ENCODE results near the gene ZFP69B.

The ZFP69B gene

DNA sequence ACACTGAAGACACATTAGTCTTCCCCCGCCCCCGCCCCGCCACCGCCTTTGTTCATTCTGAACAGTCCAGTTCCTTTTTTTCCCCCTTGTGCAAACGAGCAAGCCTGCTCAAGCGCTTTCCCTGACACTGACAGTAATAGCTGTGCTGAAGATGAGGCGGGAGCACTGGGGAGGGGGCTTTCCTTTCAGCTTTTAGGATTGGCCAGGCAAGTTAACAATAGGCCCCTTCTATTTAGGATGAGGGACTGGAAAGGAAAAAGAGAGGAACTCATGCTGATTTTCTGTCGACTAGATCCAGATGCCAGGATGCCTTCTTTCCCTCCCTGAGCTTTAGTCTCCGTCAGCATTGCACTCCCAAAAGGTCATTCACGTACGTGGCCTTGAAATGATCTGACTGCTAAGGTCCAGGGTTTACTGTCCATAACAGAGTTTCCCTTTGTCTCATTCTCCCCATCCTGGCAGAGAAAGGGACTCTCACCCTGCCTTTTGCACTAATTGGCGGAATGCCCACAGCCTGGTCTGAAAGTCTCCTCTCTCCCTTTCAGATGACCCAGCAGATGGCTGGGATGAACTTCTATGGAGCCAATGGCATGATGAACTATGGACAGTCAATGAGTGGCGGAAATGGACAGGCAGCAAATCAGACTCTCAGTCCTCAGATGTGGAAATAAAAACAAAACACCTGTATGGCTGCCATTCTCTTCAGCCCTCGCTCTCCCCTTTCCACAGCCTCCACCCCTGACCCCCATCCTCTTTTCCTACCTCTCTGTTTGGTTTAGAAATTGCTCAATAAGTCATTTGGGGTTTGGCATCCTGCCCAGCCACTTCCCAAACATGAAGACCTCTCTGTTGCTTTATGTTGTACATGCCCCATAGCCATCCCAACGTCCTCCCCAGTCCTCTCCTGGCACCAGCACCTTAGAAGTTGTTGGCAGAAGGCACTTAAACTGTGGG, 28.6 kb upstream of the ZFP69B start:
- peak overlapping the region; percentile 54 for H3K18ac ChIP-seq (ENCODE audit: low read length)
- H2BK120ac ChIP-seq (ENCODE audit: low read depth, low read length) = no peak overlapping the region
- peak overlapping the region; percentile 57 for H2AFZ ChIP-seq (ENCODE audit: low read length)
- WGBS, 2 donors (ENCODE audit: extremely low coverage in 2 of 2, insufficient read length in 2 of 2, insufficient replicate concordance in 1 of 2) = no CpG with 5 or more reads among the region's 15 CpGs
- no peaks in the 10 kb centered on the region for H3K27me3 ChIP-seq (ENCODE audit: control insufficient read depth in 3 of 3, insufficient read depth in 3 of 3, low read depth in 1 of 3, low read length in 3 of 3)
- H3K23ac ChIP-seq (ENCODE audit: low read depth, low read length, poor library complexity) = no peak overlapping the region
- H2BK15ac ChIP-seq (ENCODE audit: low read length) = no peak overlapping the region
- H3K9ac ChIP-seq (ENCODE audit: low read depth, low read length, poor library complexity) = peak overlapping the region; percentile 15
- H3K79me1 ChIP-seq (ENCODE audit: low read depth, low read length) = no peaks in the 10 kb centered on the region
- no peak overlapping the region for H2BK5ac ChIP-seq (ENCODE audit: low read length)
- H4K91ac ChIP-seq (ENCODE audit: low read depth, low read length, poor library complexity) = no peak overlapping the region
- peaks cover 5 to 24% of the 10 kb centered on the region in 2 donors for H3K36me3 ChIP-seq (replicated peaks in 1 of 2; ENCODE audit: control insufficient read depth in 2 of 2, insufficient read depth in 2 of 2, low read length in 2 of 2)
- no peak overlapping the region for H4K8ac ChIP-seq (ENCODE audit: low read depth, low read length)
- H3K14ac ChIP-seq (ENCODE audit: low read length) = peak overlapping the region; percentile 25
- peak; percentile 27 for DNase-seq (ENCODE audit: low spot score)
- no peak overlapping the region for H2AK5ac ChIP-seq (ENCODE audit: low read depth, low read length)
- H2BK12ac ChIP-seq (ENCODE audit: low read length) = no peak overlapping the region
- no peak overlapping the region for H3K4me2 ChIP-seq (ENCODE audit: insufficient read depth, low read length, poor library complexity, severe bottlenecking)
- H3K4me3 ChIP-seq (ENCODE audit: low read length in 2 of 2) = no peak overlapping the region
- H3K27ac ChIP-seq (replicated peaks; ENCODE audit: low read length) = peak overlapping the region; percentile 18
- peaks cover 16 to 17% of the 10 kb centered on the region in 2 donors for H3K4me1 ChIP-seq (ENCODE audit: control insufficient read depth in 2 of 2, insufficient read depth in 1 of 2, low read depth in 1 of 2, low read length in 2 of 2)
- no peaks in the 10 kb centered on the region for H3K9me3 ChIP-seq (replicated peaks in 1 of 2; ENCODE audit: control insufficient read depth in 2 of 2, insufficient read depth in 1 of 2, low read depth in 1 of 2, low read length in 2 of 2)
- H3K4ac ChIP-seq (ENCODE audit: low read length) = no peak overlapping the region

GRCh38 chr1:40422630-40423263, 27.5 kb upstream of the ZFP69B start:
- Histone ChIP-seq H2AFZ (ENCODE audit: low read length) (no peak overlapping the region), H3K18ac (ENCODE audit: low read length) (no peak overlapping the region), H3K27me3 (ENCODE audit: control insufficient read depth in 3 of 3, insufficient read depth in 3 of 3, low read depth in 1 of 3, low read length in 3 of 3) (no peaks in the 10 kb centered on the region), H2BK5ac (ENCODE audit: low read length) (no peak overlapping the region), H3K27ac (replicated peaks; ENCODE audit: low read length) (no peak overlapping the region), H3K9me3 (replicated peaks in 1 of 2; ENCODE audit: control insufficient read depth in 2 of 2, insufficient read depth in 1 of 2, low read depth in 1 of 2, low read length in 2 of 2) (no peaks in the 10 kb centered on the region), H2AK5ac (ENCODE audit: low read depth, low read length) (no peak overlapping the region), H4K91ac (ENCODE audit: low read depth, low read length, poor library complexity) (no peak overlapping the region), H2BK120ac (ENCODE audit: low read depth, low read length) (no peak overlapping the region), H3K14ac (ENCODE audit: low read length) (no peak overlapping the region), H3K4me3 (ENCODE audit: low read length in 2 of 2) (no peak overlapping the region), H2BK15ac (ENCODE audit: low read length) (no peak overlapping the region), H3K36me3 (replicated peaks in 1 of 2; ENCODE audit: control insufficient read depth in 2 of 2, insufficient read depth in 2 of 2, low read length in 2 of 2) (peaks cover 0 to 13% of the 10 kb centered on the region in 2 donors), H3K4me1 (ENCODE audit: control insufficient read depth in 2 of 2, insufficient read depth in 1 of 2, low read depth in 1 of 2, low read length in 2 of 2) (peaks cover 16 to 17% of the 10 kb centered on the region in 2 donors), H3K23ac (ENCODE audit: low read depth, low read length, poor library complexity) (no peak overlapping the region), H3K4ac (ENCODE audit: low read length) (no peak overlapping the region), H4K8ac (ENCODE audit: low read depth, low read length) (no peak overlapping the region), H3K9ac (ENCODE audit: low read depth, low read length, poor library complexity) (no peak overlapping the region), H2BK12ac (ENCODE audit: low read length) (no peak overlapping the region), H3K79me1 (ENCODE audit: low read depth, low read length) (no peaks in the 10 kb centered on the region), H3K4me2 (ENCODE audit: insufficient read depth, low read length, poor library complexity, severe bottlenecking) (no peak overlapping the region)
- DNase-seq (ENCODE audit: low spot score) = no peak
- no CpG with 5 or more reads among the region's 11 CpGs for WGBS, 2 donors (ENCODE audit: extremely low coverage in 2 of 2, insufficient read length in 2 of 2, insufficient replicate concordance in 1 of 2)

GRCh38 chr1:40423264-40423642, 27.0 kb upstream of the ZFP69B start:
- no peak overlapping the region for H3K9ac ChIP-seq (ENCODE audit: low read depth, low read length, poor library complexity)
- H2AFZ ChIP-seq (ENCODE audit: low read length) = no peak overlapping the region
- H2BK12ac ChIP-seq (ENCODE audit: low read length) = no peak overlapping the region
- no peak overlapping the region for H3K23ac ChIP-seq (ENCODE audit: low read depth, low read length, poor library complexity)
- WGBS, 2 donors (ENCODE audit: extremely low coverage in 2 of 2, insufficient read length in 2 of 2, insufficient replicate concordance in 1 of 2) = no CpG with 5 or more reads among the region's 4 CpGs
- H3K18ac ChIP-seq (ENCODE audit: low read length) = no peak overlapping the region
- no peak overlapping the region for H4K8ac ChIP-seq (ENCODE audit: low read depth, low read length)
- H3K36me3 ChIP-seq (replicated peaks in 1 of 2; ENCODE audit: control insufficient read depth in 2 of 2, insufficient read depth in 2 of 2, low read length in 2 of 2) = peaks cover 0 to 8% of the 10 kb centered on the region in 2 donors
- DNase-seq (ENCODE audit: low spot score) = no peak
- H3K4ac ChIP-seq (ENCODE audit: low read length) = no peak overlapping the region
- H2BK120ac ChIP-seq (ENCODE audit: low read depth, low read length) = no peak overlapping the region
- H2AK5ac ChIP-seq (ENCODE audit: low read depth, low read length) = no peak overlapping the region
- H3K27ac ChIP-seq (replicated peaks; ENCODE audit: low read length) = no peak overlapping the region
- H2BK5ac ChIP-seq (ENCODE audit: low read length) = no peak overlapping the region
- no peak overlapping the region for H3K4me3 ChIP-seq (ENCODE audit: low read length in 2 of 2)
- no peak overlapping the region for H3K14ac ChIP-seq (ENCODE audit: low read length)
- no peak overlapping the region for H3K4me2 ChIP-seq (ENCODE audit: insufficient read depth, low read length, poor library complexity, severe bottlenecking)
- H3K27me3 ChIP-seq (ENCODE audit: control insufficient read depth in 3 of 3, insufficient read depth in 3 of 3, low read depth in 1 of 3, low read length in 3 of 3) = no peaks in the 10 kb centered on the region
- H2BK15ac ChIP-seq (ENCODE audit: low read length) = no peak overlapping the region
- no peaks in the 10 kb centered on the region for H3K79me1 ChIP-seq (ENCODE audit: low read depth, low read length)
- H3K4me1 ChIP-seq (ENCODE audit: control insufficient read depth in 2 of 2, insufficient read depth in 1 of 2, low read depth in 1 of 2, low read length in 2 of 2) = peaks cover 16 to 17% of the 10 kb centered on the region in 2 donors
- H3K9me3 ChIP-seq (replicated peaks in 1 of 2; ENCODE audit: control insufficient read depth in 2 of 2, insufficient read depth in 1 of 2, low read depth in 1 of 2, low read length in 2 of 2) = no peaks in the 10 kb centered on the region
- H4K91ac ChIP-seq (ENCODE audit: low read depth, low read length, poor library complexity) = no peak overlapping the region

DNA sequence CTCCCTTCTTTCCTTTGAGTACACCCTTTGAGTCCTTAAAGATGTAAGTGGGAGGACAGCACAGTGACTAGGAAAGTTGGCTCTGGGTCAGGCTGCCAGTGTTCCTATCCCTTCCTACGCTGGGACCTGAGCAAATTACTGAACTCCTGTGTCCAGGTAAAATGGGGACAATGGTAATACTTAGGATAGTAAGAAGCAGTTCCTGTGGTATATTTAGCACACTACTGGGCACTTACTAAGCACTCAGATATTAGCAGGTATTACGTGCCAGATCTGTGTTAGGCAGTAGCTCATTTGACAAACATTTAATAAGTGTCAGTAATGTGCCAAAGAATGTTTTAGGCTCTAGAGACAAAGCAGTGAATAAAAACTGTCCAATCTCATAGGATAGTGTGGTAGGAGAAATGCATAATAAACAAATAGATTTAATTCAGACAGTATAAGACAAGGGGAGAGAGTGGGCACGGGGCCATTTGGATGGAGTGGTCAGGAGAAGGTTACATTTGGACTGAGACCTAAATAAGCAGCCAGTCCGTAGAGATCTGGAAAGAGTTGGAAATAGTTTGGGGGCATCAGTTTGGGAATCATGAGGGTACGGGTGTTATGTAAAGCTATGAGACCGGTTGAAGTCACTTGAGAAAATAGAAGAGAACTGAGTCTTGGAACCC, 26.2 kb upstream of the ZFP69B start:
- H3K27ac ChIP-seq (replicated peaks; ENCODE audit: low read length) = no peak overlapping the region
- H3K79me1 ChIP-seq (ENCODE audit: low read depth, low read length) = no peaks in the 10 kb centered on the region
- no peak overlapping the region for H4K8ac ChIP-seq (ENCODE audit: low read depth, low read length)
- WGBS, 2 donors (ENCODE audit: extremely low coverage in 2 of 2, insufficient read length in 2 of 2, insufficient replicate concordance in 1 of 2) = no CpG with 5 or more reads among the region's 6 CpGs
- H2AFZ ChIP-seq (ENCODE audit: low read length) = no peak overlapping the region
- no peak overlapping the region for H2AK5ac ChIP-seq (ENCODE audit: low read depth, low read length)
- no peak overlapping the region for H3K23ac ChIP-seq (ENCODE audit: low read depth, low read length, poor library complexity)
- no peak overlapping the region for H2BK15ac ChIP-seq (ENCODE audit: low read length)
- no peaks in the 10 kb centered on the region for H3K27me3 ChIP-seq (ENCODE audit: control insufficient read depth in 3 of 3, insufficient read depth in 3 of 3, low read depth in 1 of 3, low read length in 3 of 3)
- no peak overlapping the region for H3K9ac ChIP-seq (ENCODE audit: low read depth, low read length, poor library complexity)
- no peaks in the 10 kb centered on the region for H3K36me3 ChIP-seq (replicated peaks in 1 of 2; ENCODE audit: control insufficient read depth in 2 of 2, insufficient read depth in 2 of 2, low read length in 2 of 2)
- H2BK120ac ChIP-seq (ENCODE audit: low read depth, low read length) = no peak overlapping the region
- H3K18ac ChIP-seq (ENCODE audit: low read length) = no peak overlapping the region
- H3K4me2 ChIP-seq (ENCODE audit: insufficient read depth, low read length, poor library complexity, severe bottlenecking) = no peak overlapping the region
- peaks cover 16 to 17% of the 10 kb centered on the region in 2 donors for H3K4me1 ChIP-seq (ENCODE audit: control insufficient read depth in 2 of 2, insufficient read depth in 1 of 2, low read depth in 1 of 2, low read length in 2 of 2)
- H3K4me3 ChIP-seq (ENCODE audit: low read length in 2 of 2) = no peak overlapping the region
- H4K91ac ChIP-seq (ENCODE audit: low read depth, low read length, poor library complexity) = no peak overlapping the region
- no peaks in the 10 kb centered on the region for H3K9me3 ChIP-seq (replicated peaks in 1 of 2; ENCODE audit: control insufficient read depth in 2 of 2, insufficient read depth in 1 of 2, low read depth in 1 of 2, low read length in 2 of 2)
- no peak overlapping the region for H3K14ac ChIP-seq (ENCODE audit: low read length)
- no peak for DNase-seq (ENCODE audit: low spot score)
- no peak overlapping the region for H2BK5ac ChIP-seq (ENCODE audit: low read length)
- H3K4ac ChIP-seq (ENCODE audit: low read length) = no peak overlapping the region
- no peak overlapping the region for H2BK12ac ChIP-seq (ENCODE audit: low read length)
